Measurements from ENCODE around the gene DKK3. TPM values are rescaled to one million over a fixed set of nuclear protein-coding genes. Genes with fewer than 3 reads are reported as not detected.

Gene DKK3
- total RNA-seq, 1 donor from 2014 or later: 67.7 TPM

DNA sequence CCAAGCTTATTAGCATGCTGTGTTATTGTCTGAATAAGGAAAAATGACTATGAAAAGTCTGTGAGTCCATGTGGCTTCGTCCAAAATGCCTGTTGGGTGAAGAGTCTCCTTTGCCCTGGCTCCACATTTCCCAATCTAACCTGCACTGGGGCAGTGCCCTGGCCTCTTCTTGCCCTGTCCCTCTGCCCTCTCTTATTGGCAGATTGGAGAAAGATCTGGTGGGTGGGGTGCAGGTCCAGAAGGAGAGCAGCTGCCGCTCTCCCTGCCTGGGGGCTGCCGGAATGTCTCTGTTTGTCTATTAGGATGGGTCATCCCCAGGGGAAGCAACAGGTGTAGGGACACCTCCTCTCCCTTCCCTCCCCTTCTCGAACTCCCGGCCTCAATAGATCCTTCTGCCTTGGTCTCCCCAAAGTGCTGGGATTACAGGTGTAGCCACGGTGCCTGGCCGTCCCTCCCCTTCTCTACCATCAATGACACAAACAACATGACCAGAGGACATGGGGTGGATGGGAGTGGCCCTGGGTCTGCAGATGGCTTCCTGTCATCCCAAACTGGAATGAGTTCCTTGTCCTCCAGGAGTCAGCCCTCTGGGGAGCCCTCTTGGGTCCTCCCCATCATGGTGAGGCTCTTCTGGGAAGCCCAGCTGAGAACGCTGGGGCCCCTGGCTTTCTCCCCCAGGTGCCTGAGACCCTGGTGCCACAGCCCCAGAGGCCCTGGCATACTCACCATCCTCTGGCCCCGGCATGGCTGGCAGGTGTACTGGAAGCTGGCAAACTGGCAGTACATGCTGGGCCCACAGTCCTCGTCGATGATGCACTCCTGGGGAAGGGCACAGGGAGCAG, 40.5 kb downstream of the DKK3 start:
- no peak for DNase-seq

DNA sequence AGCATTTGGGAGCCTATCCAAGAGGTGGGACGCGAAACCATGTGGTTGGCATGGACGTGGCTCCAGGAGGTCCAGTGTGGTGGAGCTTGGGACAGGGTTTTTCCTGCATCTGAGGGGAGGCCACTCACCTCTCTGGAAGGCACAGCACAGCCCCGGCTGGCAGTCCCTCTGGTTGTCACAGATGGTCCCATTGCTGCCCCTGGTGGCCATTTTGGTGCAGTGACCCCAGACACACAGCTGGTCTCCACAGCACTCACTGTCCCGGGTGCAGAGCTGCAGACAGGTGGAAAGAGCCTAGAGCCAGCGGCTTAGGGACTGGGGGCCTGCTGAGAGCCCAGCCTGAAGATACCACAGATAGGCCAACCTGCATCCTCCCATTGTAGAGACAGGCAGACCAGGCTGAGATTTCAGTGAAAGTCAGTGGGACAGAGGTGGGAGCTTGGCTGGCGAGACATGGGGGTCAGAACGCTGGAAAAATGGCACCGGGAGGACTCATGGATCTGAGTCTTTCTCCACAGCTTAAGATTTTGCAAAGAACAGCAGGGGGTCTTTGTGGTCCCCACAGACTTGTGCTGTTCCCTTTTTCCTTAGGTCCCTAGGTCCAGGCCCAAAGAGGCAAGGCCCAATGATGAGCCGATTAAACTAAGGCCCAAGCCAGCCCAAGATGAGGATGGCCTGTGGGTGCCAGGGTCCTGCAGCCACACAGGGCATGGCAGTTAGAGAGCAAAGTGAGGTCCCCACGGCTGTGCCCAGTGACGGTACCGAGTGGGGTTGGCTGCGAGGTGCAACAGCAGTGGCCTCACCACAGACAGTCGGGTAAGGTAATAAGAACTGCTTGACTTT, 41.4 kb downstream of the DKK3 start:
- no peak for DNase-seq

DNA sequence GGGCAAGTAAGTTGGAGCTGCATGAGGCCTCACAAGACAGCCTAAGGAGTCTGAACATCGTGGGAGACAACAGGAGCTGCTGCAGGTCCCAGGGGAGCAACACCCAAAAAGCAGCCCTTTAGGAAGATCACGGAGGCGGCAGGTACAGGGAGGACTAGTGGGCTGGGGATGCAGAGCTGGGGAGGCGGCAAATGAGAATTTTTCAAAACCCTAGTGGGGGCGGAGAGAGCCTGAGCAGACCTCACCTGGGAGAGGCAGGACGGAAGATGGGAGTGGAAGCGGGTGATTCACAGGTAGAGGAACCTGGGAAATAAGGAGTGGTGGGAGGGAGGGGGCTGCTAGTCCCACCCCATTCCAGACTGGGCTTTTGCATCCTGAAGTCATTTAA, 42.1 kb downstream of the DKK3 start:
- no peak for DNase-seq

DNA sequence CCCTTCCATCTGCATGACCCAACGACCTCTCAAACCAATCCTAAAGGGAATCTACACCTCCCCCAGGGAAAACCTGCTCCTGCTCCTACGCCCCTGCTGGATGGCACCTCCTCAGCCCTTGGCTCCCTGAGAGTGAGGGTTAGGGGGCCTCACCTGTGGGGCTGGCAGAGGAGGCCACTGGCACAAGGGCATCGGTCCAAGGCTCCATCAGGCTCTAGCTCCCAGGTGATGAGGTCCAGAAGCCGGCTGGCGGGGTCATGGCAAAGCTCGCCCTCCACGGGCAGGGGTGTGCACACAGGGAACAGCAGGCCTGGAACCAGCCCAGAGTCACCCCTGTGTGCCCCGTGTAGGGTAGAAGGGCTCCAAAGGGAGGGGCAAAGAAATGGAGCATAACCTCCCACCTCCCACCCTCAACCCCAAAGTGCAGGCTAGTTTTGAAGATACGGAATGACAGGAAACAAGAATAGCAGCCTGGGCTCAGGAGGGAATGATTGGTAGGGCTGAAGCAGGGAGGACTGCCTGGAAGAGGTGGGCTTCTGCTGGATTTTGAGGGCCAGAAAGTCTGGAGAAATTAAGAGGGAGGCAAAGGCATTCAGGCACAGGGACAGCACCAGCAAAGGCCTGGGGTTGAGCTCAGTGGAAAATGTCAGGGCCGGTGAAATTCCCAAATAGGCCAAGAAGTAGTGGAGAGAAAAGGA, 42.6 kb downstream of the DKK3 start:
- no peak for DNase-seq

DNA sequence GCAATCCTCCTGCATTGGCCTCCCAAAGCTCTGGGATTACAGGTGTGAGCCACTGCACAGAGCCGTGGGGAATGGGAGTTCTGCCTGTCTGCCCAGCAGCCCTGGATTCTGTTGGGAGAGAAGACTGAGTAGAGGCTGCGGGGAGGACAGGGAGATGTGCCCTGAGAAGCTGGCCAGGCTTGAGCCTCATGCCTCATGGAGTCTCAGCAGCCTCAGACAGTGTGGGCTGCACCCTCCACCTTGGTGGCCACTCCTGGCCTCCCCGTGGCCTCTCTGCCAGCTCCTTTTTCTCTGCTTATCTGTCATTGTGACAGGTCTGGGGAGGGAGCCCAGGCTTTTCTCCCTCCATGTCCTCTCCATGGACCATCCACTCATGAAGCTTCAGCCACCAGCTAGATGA, 43.2 kb downstream of the DKK3 start:
- no peak for DNase-seq

DNA sequence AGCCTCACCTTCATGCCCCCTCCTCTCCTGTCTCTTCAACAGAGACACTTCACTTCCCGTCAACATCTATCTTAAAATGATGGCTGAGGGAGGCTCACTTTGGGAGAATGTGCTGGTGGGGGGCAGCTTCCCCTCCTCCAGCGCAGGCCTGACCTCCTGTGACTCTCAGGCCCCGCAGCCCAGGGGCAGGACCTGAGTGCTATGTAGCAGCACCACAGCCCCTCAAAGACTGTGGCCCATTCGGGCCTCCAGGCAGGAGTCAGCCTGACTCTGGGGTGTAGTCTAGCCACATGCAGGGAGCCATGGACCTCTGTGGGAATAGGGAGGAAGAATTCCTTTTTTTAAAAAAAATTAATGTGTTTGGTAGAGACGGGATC, 43.7 kb downstream of the DKK3 start:
- no peak for DNase-seq

DNA sequence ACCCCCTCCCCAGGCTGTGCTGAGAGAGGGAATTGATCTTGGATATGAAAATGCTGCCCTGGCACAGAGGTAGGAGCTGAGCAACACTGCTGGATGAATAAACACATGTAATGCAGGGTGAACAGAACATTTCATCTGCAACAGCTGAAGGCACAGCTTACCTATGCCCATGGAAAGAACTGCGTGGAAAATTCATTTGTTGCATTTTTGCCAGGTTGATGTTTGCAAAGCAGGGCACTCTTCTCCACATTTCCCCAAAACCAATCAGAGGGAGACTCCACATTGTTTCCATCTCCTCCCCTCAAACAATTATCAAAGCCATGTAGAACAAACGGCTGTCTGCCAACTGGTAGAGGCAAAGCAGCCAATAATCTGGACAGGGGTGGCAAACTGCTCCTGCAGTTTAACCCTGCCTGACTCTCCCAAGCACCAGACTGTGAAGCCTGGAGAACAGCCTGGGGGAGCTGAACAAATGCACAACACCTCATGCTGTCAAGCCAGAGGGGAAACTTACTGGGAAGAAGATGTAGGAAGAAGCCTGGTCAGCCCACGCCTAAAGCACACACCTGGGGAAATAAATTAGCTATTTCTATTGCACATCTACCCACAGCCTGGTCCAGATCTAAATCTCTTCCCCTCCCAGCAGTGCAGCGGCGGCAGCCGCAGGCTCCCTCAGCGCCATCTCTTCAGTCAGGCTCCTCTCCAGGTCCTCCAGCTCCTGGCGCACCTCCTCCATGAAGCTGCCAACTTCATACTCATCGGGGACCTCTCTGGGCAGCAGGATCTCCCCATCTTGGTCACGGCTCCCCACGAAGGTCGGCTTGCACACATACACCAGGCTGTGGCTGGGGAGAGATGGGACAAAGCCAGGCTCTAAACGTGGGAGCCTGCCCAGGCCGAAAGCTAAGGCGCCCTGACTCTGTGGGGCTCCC, 44.3 kb downstream of the DKK3 start:
- DNase-seq: no peak

DNA sequence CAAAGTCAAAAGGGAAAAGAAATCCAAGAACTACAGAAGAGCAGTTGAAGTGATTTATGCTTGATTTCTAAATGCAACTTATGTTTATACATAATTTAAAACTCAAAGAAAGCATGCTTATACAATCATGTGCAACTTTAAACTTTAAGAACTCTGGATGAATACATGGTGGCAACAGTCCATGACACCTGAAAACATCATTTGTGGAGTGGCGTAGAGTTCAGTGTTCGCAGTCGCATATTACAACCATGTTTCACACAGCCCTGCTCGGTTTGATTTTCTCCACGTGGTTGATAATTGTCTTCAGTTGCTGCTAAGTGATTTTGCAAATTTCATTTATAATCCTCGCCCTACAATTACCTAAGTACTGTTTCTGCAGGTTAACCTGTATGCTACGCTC, 45.4 kb downstream of the DKK3 start:
- no peak for DNase-seq

DNA sequence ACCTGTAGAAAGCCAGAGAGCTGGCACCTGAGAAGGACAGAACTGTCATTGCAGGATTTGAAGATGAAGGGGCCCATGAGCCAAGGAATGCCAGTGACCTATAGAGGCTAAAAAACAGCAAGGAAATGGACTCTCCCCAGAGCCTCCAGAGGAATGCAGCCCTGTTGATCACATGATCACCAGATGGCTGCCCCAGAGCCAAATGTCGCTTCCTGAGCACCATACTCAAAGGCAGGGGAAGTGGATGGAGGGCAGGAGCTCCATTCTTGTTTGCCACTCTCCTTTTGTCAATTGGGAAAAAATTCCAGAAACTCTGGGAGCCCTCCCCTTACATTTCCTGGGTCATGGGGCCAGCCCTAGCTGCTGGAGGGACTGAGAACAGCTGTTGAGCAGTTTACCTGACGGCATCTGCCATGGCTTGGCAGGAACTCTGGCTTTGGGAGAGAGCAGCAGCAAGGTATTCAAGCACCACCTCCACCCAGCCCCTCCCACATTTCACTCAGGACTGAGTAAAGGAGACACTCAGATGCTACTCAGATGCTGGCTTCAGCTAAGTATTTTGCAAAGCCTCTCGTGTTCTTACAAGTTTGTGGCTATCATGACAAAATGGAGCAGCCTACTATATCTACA, 46.9 kb downstream of the DKK3 start:
- DNase-seq: no peak

DNA sequence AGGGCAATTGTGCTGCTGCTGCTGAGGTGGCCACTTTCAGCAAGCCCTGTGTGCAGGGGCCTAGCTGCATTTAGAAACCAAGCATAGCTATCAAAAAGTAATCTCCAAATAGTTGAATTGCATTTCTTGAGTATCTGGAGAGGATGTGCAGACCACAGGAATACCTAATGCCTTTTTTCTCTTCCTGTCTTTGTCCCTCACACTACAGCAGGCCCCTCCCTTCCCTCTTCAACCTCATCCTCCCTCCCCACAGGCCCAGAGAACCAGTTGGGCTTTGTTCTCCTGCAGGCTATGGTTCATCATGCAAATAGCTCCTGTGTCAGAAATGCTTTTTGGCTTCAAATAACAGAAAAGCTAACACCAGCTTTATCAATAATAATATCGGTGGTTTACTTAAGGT, 47.7 kb downstream of the DKK3 start:
- no peak for DNase-seq

DNA sequence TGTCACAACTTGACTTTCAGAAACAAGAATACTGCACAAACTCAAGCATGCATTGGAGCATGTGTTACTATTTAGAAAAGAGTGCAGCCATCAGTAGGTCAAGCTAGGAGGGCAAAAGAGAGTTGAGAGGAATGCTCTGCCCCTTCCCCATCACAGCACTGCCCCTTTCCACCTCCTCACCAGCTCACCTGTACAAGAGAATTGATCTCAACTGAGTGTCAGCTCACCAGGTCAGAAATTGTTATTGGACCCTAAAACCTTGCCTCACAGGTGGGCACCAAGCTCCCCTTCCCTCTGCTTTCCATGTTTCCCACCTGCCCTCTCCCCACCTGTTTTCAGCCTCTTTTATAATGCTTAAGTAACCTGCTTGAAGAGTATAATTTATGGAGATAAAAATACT, 48.8 kb downstream of the DKK3 start:
- no peak for DNase-seq

DNA sequence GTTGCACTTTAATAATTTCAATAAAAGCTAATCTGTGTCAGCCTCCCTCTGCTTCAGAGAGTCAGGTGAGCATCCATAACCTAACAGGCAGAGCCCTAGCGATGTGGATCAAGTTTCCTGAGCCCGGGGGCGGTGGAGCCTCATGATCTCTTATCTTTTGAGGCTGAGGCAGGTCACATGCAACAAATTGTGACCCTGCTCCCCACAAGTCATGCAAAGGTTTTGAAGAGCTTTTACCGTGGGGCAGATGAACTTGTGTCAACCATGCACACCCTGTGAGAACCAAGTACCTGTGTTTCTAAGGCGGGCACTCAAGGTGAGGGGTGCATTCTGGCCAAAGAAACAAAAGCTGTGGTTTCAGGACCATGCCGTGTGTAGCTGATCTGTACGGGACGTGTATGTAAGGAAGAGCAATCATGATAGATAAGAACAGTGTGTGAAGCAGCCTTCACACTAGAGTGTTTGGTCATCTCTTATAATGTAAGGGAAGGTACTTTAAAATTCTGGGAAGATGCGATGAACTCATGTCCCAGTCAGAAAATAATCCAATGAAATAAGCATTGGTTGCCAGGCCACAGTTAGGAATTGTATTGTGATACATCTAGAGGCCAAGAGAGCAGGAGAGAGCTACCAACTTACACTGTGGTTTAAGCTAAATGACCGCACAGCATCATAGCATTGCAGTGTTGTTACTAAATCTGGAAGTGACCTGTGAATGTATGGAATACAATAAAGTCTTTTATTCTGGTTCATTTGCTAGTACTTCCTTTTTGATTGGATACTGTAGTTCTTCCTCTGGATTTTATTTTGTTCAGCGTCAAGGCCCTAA, 49.8 kb downstream of the DKK3 start:
- DNase-seq: no peak

DNA sequence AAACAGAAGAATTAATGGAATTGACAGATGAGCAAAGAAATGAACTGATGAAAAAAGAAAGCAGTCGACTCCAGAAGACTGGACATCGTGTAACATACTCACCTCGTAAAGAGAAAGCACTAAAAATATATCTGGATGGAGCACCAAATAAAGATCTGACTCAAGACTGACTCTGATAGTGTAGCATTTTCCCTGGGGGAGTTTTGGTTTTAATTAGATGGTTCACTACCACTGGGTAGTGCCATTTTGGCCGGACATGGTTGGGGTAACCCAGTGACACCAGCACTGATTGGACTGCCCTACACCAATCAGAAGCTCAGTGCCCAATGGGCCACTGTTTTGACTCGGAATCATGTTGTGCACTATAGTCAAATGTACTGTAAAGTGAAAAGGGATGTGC, 52.4 kb downstream of the DKK3 start:
- DNase-seq: no peak

DNA sequence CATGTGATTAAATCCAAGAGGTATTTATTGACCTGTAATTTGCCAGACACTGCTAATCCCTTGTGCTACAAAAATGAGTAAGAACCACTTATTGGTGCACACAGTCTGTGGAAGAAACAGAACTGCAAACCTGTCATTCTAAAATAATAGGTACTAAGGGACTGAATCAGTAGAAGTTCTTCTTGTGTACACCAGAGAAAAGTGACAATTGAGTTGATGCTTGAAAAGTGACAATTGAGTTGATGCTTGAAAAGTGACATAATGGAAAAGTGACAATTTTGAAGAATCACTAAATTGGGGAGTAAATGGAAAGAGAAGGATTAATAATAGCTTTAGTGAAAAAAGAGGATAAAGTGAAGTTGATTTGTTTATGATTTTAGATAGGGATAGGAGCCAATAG, 56.4 kb downstream of the DKK3 start:
- no peak for DNase-seq

DNA sequence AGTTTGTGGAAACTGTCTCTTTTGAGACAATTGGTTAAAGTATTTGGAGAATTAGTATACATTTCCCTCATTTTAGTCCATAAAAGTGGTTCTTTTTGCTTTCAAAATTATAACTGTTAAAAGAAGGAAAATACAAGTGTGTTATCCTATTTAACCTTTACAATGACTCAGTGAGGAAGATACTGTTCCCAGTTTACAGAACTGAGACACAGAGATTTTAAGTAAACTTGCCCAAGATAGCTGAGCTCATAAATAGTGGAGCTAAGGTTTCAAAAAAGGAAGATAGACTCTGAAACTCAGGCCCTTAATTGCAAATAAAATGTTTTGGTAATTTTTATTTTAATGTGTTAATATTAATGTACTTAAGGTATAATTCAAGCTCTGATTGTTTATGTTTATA, 58.9 kb downstream of the DKK3 start:
- no peak for DNase-seq

DNA sequence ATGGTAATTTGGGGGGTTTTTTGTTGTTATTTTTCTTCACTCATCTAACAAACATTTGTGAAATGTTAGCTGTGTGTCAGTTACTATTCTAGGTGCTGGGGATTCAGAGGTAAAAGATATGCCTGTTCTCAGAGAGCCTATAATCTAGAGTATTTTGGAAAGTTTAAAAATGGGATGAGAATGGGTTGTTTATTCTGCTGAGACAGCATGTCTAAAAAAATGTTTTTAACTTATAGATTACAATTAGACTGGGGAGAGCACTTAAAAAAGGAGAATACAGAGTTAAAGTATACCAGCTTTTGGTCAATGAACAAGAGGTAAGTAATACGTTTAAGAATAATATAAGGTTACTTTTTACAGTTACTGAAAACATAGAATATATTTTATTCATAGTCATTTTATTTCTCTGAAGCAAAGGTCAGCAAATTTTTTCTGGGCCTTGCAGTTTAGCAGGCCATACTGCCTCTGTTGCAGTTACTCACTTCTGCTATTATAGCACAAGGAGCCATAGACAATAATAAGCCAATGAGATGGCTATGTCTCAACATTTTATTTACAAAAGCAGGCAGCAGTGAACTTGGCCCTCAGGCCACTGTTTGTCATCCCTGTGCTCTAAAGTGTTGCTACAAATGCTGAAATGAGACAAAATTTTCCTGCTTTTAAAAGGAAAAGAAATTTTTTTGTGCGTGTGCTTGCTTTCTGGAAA, 60.0 kb downstream of the DKK3 start:
- DNase-seq: no peak

DNA sequence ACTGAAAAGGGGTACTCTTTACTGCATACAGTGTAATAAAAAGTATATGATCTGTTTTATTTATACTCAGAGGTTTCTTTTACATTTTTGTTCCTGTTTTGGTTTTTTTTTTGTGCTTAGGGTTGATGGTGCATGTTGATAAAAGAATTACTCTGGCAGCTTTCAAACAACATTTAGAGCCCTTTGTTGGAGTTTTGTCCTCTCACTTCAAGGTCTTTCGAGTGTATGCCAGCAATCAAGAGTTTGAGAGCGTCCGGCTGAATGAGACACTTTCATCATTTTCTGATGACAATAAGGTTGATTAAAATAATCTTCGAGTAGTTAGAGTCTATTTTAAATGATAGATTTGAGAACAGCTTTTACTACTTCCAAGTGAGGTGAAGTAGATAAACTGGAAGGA, 60.6 kb downstream of the DKK3 start:
- DNase-seq: no peak

DNA sequence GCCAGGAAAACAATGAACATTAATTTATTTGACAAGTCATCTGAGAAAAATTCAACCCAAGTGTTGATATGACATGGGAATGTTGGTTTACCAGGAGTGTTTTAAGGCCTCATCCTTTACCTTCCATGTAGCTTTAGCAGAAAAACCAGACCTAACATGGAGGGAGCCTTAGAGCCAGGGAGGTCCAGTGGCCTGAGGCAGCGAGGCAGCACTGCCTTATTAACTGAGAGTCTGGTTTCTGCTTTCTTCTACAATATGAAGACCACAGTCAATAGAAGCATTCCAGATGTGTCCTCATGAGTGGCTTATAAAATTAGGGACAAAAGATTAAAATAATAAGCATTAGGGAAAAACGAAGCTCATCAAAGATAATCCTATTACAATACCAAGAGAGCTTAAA, 61.5 kb downstream of the DKK3 start:
- no peak for DNase-seq

DNA sequence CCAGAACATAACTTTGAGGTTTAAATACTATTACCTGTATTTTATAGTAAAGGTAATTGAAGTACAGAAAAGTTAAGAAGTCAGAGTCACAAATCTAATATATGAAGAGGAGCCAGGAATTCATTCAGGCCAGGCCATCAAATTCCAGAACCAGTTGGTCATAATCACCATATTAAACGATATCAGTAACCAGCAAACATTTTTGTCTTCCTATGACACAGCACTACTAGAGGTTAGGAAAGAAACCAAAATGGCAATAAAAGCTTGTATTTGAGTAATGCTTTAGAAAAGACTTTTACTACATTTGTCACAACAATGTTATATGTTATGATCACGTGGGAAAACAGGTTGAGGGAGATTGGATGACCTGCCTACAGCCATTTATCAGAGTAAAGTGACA, 62.2 kb downstream of the DKK3 start:
- no peak for DNase-seq

DNA sequence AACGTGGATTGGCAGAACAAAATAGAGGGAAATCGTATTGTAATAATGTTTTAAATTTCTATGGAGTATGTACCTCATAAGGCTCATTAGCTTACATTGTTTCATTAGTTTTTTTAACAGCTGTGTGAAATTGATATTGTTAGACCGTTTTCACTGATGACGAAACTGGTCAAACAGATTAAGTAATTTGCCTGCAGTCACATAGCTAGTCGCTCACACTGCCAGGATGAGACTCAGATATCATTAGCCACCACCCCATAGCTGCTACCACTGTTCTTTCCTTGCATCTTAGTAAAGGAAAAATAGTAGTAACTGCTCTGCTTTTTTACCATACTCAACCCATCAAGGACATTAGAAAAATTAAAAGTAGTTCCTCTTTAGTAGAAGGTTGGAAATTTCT, 64.0 kb downstream of the DKK3 start:
- no peak for DNase-seq
